Measurements from ENCODE around the gene MFAP1.

DNA sequence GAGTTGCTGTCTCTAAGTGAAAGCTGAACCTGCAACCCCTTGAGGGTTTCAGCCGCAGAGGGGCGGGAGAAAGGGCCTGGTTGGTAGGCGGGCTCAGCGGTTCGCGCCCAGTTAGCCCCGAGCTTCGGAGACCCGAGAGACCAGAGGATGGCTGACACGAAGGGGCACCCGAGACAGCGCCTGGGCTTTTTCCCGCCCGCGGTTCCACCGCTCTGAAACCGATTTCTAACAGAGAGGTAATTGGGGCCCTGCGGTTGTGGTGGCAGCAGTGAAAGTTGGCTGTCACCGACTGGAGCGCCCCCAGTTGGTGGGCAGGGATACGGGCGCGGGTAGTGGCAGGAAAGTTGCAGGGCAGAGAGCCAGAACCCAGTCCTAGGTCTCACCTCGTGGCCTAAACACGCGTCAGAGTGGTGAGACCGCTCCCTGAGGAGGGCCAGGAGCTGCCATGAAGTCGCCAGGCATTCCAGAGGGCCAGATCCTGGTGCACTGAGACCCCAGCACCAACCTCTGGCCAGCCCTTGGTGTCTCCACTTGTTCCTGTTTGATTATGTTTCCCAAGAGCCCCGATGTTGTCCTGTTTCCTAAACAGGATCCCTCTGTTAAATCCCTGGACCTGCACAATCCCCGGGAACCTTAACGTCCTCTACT is 47.1 kb downstream of the MFAP1 start:
- TF ChIP-seq, protein P1, sequence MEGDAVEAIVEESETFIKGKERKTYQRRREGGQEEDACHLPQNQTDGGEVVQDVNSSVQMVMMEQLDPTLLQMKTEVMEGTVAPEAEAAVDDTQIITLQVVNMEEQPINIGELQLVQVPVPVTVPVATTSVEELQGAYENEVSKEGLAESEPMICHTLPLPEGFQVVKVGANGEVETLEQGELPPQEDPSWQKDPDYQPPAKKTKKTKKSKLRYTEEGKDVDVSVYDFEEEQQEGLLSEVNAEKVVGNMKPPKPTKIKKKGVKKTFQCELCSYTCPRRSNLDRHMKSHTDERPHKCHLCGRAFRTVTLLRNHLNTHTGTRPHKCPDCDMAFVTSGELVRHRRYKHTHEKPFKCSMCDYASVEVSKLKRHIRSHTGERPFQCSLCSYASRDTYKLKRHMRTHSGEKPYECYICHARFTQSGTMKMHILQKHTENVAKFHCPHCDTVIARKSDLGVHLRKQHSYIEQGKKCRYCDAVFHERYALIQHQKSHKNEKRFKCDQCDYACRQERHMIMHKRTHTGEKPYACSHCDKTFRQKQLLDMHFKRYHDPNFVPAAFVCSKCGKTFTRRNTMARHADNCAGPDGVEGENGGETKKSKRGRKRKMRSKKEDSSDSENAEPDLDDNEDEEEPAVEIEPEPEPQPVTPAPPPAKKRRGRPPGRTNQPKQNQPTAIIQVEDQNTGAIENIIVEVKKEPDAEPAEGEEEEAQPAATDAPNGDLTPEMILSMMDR (IDR thresholded peaks at IDR 0.05 in 8 of 11, conservative IDR thresholded peaks at IDR 0.05 in 3 of 11) = peak; percentile 50 to 81 (median 77)
- TF ChIP-seq POLR2AphosphoS5 (IDR thresholded peaks at IDR 0.05) = peak; percentile 41 to 66 (median 64)
- TF ChIP-seq POLR2A (IDR thresholded peaks at IDR 0.05) = no peak

All from spleen (tissue), 7 donors.